SU-DHL-6 (cell line): ENCODE data around the gene TAF11L4.

Experiments used
- CTCF ChIP-seq: fragments of 200-600 bp; sonication (generic); IDR thresholded peaks from one replicate; pipeline ENCODE4 v1.5.1; 2017; ENCODE audit warnings: antibody characterized with exemption, mild to moderate bottlenecking, low read length, moderate library complexity; ENCODE audit not compliant: insufficient read depth, poor library complexity, severe bottlenecking
- EZH2phosphoT487 ChIP-seq: fragments of 200-600 bp; sonication (generic), shearing (Covaris generic); conservative IDR thresholded peaks from 2 replicates; pipeline ENCODE4 v1.6.1; 2018; ENCODE audit warnings: mild to moderate bottlenecking, antibody characterized with exemption, low read length, moderate library complexity, mixed read lengths

GRCh38 chr5:17477043-17477442 is 44.6 kb upstream of the TAF11L4 start:
- TF ChIP-seq CTCF (no peak), EZH2phosphoT487 (no peak)
